NCI-H146 treated with DMSO at 0.1 percent for 48 hours (cell line): ENCODE data around the gene AIF1.
A peak's percentile ranks its signal among the peaks of the same experiment; 100 is the strongest.
"Not testable (repeated sequence)": the region's sequence is repeated elsewhere in the genome, so short reads cannot be mapped to it uniquely, and the experiment has no call there.

Source experiments
- DNase-seq: peaks from one replicate; lab custom pipeline; 2025; ENCODE audit not compliant: unreplicated experiment; lab: John Stamatoyannopoulos, UW

The AIF1 gene

GRCh38 chr6:31580807-31581433 lies 34.1 kb upstream of the AIF1 start:
- DNase-seq, result peak; percentile 41

- no peak for DNase-seq
Measured at GRCh38 chr6:31581434-31582229, 33.4 kb upstream of the AIF1 start.

GRCh38 chr6:31582230-31582643 lies 32.8 kb upstream of the AIF1 start, which contains the start of gene LTB:
Gene LTB, minus strand, starts transcription at chr6:31582424. Its CDS starts 7 bp downstream, at chr6:31582417.
- no peak for DNase-seq

GRCh38 chr6:31585491-31585890 lies 29.5 kb upstream of the AIF1 start:
- no peak for DNase-seq

- no peak for DNase-seq
Measured at GRCh38 chr6:31586008-31586407, 29.0 kb upstream of the AIF1 start, which contains the start of gene LST1. Gene LST1, plus strand, starts transcription at chr6:31586277. Its CDS starts 1,023 bp downstream, at chr6:31587300.

- DNase-seq, result no peak
Measured at GRCh38 chr6:31586599-31587281, 28.3 kb upstream of the AIF1 start.

GRCh38 chr6:31587791-31588777 lies 26.9 kb upstream of the AIF1 start:
- DNase-seq, result no peak

GRCh38 chr6:31588871-31589650 lies 26.0 kb upstream of the AIF1 start:
- DNase-seq, result no peak

GRCh38 chr6:31590691-31591090 lies 24.3 kb upstream of the AIF1 start:
- DNase-seq, result not testable (repeated sequence)

GRCh38 chr6:31592396-31592771 lies 22.6 kb upstream of the AIF1 start:
- no peak for DNase-seq

- DNase-seq, result peak; percentile 17
Measured at GRCh38 chr6:31597006-31597405, 18.0 kb upstream of the AIF1 start.

GRCh38 chr6:31607317-31607716 lies 7.7 kb upstream of the AIF1 start:
- DNase-seq, result no peak

GRCh38 chr6:31609519-31610406 lies 5.3 kb upstream of the AIF1 start:
- peak; percentile 68 for DNase-seq

- DNase-seq, result no peak
Measured at GRCh38 chr6:31610968-31611367, 4.1 kb upstream of the AIF1 start.

GRCh38 chr6:31614075-31614619 lies 887 bp upstream of the AIF1 start:
- DNase-seq, result no peak

- DNase-seq, result no peak
Measured at GRCh38 chr6:31615748-31616147, 714 bp downstream of the AIF1 start.

- no peak for DNase-seq
Measured at GRCh38 chr6:31617010-31617409, 2.0 kb downstream of the AIF1 start.

- peak; percentile 97 for DNase-seq
Measured at GRCh38 chr6:31619805-31620585, 5.0 kb downstream of the AIF1 start.
